Right kidney (tissue), 1 donor: ENCODE data around the gene GPAT3.
"Not testable (repeated sequence)": the region's sequence is repeated elsewhere in the genome, so short reads cannot be mapped to it uniquely, and the experiment has no call there.

Source experiments
- DNase-seq: peaks from one replicate; pipeline ENCODE4 v3.0.0-alpha.2; 2016

GPAT3 gene

GRCh38 chr4:83548151-83548905, 12.4 kb downstream of the GPAT3 start:
- no peak for DNase-seq

GRCh38 chr4:83552083-83552482, 16.2 kb downstream of the GPAT3 start:
- no peak for DNase-seq

- no peak for DNase-seq
These were observed 17.0 kb downstream of the GPAT3 start for GRCh38 chr4:83552924-83553323.

GRCh38 chr4:83556006-83556707, 20.2 kb downstream of the GPAT3 start:
- no peak for DNase-seq

- no peak for DNase-seq
These were observed 20.9 kb downstream of the GPAT3 start for GRCh38 chr4:83556816-83557215.

GRCh38 chr4:83558059-83558653, 22.2 kb downstream of the GPAT3 start:
- no peak for DNase-seq

GRCh38 chr4:83558680-83559079, 22.8 kb downstream of the GPAT3 start:
- DNase-seq, result no peak

- DNase-seq, result no peak
These were observed 24.6 kb downstream of the GPAT3 start for GRCh38 chr4:83560523-83560922.

- no peak for DNase-seq
These were observed 25.5 kb downstream of the GPAT3 start for GRCh38 chr4:83561381-83561780.

- no peak for DNase-seq
These were observed 28.1 kb downstream of the GPAT3 start for GRCh38 chr4:83563998-83564397.

GRCh38 chr4:83568062-83568461, 32.2 kb downstream of the GPAT3 start:
- no peak for DNase-seq

- DNase-seq, result no peak
These were observed 33.5 kb downstream of the GPAT3 start for GRCh38 chr4:83569429-83569828.

- DNase-seq, result no peak
These were observed 34.1 kb downstream of the GPAT3 start for GRCh38 chr4:83569987-83570386.

GRCh38 chr4:83572848-83573247, 36.9 kb downstream of the GPAT3 start:
- no peak for DNase-seq

- DNase-seq, result peak; percentile 19
These were observed 38.3 kb downstream of the GPAT3 start for GRCh38 chr4:83574247-83574646.

- not testable (repeated sequence) for DNase-seq
These were observed 40.3 kb downstream of the GPAT3 start for GRCh38 chr4:83576237-83576636.

GRCh38 chr4:83581411-83582288, 45.7 kb downstream of the GPAT3 start:
- no peak for DNase-seq

GRCh38 chr4:83582289-83582785, 46.4 kb downstream of the GPAT3 start:
- no peak for DNase-seq

- no peak for DNase-seq
These were observed 50.1 kb downstream of the GPAT3 start for GRCh38 chr4:83585982-83586508.

GRCh38 chr4:83589279-83589678, 53.4 kb downstream of the GPAT3 start:
- no peak for DNase-seq

GRCh38 chr4:83591056-83591455, 55.1 kb downstream of the GPAT3 start:
- no peak for DNase-seq

GRCh38 chr4:83591730-83592129, 55.8 kb downstream of the GPAT3 start:
- DNase-seq, result no peak
